CD8-positive, alpha-beta memory T cell (primary cell): ENCODE data around the gene RPS5. TPM values are rescaled to one million over a fixed set of nuclear protein-coding genes. Genes with fewer than 3 reads are reported as not detected.

ENCODE experiments used
- CTCF ChIA-PET: fragments of 350-600 bp; sonication (Branson Sonifier 250); formaldehyde crosslinking; loops from one replicate; lab custom pipeline; 2021; ENCODE audit warnings: antibody characterized with exemption; lab: Charles Lee
- POLR2A ChIA-PET: fragments of 350-600 bp; sonication (Branson Sonifier 250); formaldehyde crosslinking; loops from one replicate; lab custom pipeline; 2021; ENCODE audit warnings: antibody characterized with exemption; lab: Charles Lee
- DNase-seq, 5 donors: peaks; one replicate each; pipeline versions ENCODE4 v3.0.0 to v3.0.0-alpha.2; 2020 to 2022; ENCODE audit warnings: mixed read lengths in 1 of 5
- H3K27ac ChIP-seq: one replicate; pipeline ENCODE4 v1.7.0; 2013; ENCODE audit warnings: low read depth, mild to moderate bottlenecking, low read length, moderate library complexity
- H3K27me3 ChIP-seq: 2 replicates; pipeline ENCODE4 v1.7.0; 2013; ENCODE audit warnings: low read length, mild to moderate bottlenecking; ENCODE audit not compliant: insufficient read depth, poor library complexity, severe bottlenecking
- H3K36me3 ChIP-seq: 2 replicates; pipeline ENCODE4 v1.7.0; 2013; ENCODE audit warnings: mild to moderate bottlenecking, low read length, moderate library complexity; ENCODE audit not compliant: insufficient read depth
- H3K4me1 ChIP-seq: 2 replicates; pipeline ENCODE4 v1.7.0; 2013; ENCODE audit warnings: mild to moderate bottlenecking, low read length, moderate library complexity; ENCODE audit not compliant: insufficient read depth
- H3K4me3 ChIP-seq: 2 replicates; pipeline ENCODE4 v1.7.0; 2013; ENCODE audit warnings: mild to moderate bottlenecking, low read length
- H3K9me3 ChIP-seq: 2 replicates; pipeline ENCODE4 v1.7.0; 2013; ENCODE audit warnings: mild to moderate bottlenecking, low read length
- H3K27ac Mint-ChIP-seq, 8 donors: one replicate each; pipeline ENCODE4 v1.8.0; 2020 to 2021; ENCODE audit warnings: mixed read lengths in 8 of 8, mild to moderate bottlenecking in 6 of 8, inconsistent platforms in 3 of 8, moderate library complexity in 3 of 8
- H3K27me3 Mint-ChIP-seq, 2 donors: one replicate each; pipeline ENCODE4 v1.8.0; 2020 to 2021; ENCODE audit warnings: mixed read lengths in 2 of 2, mild to moderate bottlenecking in 1 of 2, moderate library complexity in 1 of 2
- H3K36me3 Mint-ChIP-seq, 3 donors: one replicate each; pipeline ENCODE4 v1.8.0; 2020 to 2021; ENCODE audit warnings: mixed read lengths in 3 of 3, inconsistent platforms in 1 of 3, mild to moderate bottlenecking in 1 of 3
- H3K4me1 Mint-ChIP-seq, 3 donors: one replicate each; pipeline ENCODE4 v1.8.0; 2020 to 2021; ENCODE audit warnings: mixed read lengths in 3 of 3, inconsistent platforms in 1 of 3, mild to moderate bottlenecking in 1 of 3
- H3K4me3 Mint-ChIP-seq, 7 donors: one replicate each; pipeline ENCODE4 v1.8.0; 2020 to 2021; ENCODE audit warnings: mixed read lengths in 7 of 7, mild to moderate bottlenecking in 6 of 7, moderate library complexity in 4 of 7, inconsistent platforms in 2 of 7
- H3K9me3 Mint-ChIP-seq, 5 donors: one replicate each; pipeline ENCODE4 v1.8.0; 2020 to 2022; ENCODE audit warnings: mixed read lengths in 5 of 5, mild to moderate bottlenecking in 3 of 5, moderate library complexity in 2 of 5, inconsistent platforms in 1 of 5
- polyA plus RNA-seq: library from polyadenylated mRNA; unstranded; fragments of 300-500 nt; fragmentation: Illumina TruSeq; gene quantifications from one replicate; pipeline ENCODE4 v1.2.3, GENCODE V29; 2021
- total RNA-seq, 2 experiments: library from RNA; stranded (reverse); gene quantifications; one replicate each; pipeline ENCODE4 v1.2.3, GENCODE V29; 2021

Gene RPS5
- total and polyA plus RNA-seq, 3 experiments from 2014 or later: 1,069 to 1,639 (median 1,588) TPM

GRCh38 chr19:58382997-58383603, 4.0 kb upstream of the RPS5 start:
- H3K4me3 Mint-ChIP-seq: peak overlapping the region in 4 of 7 donors; percentile 45 to 93 (median 63)
- POLR2A ChIA-PET: no interaction called here
- peak overlapping the region in 7 of 8 donors; percentile 21 to 95 (median 77) for H3K27ac Mint-ChIP-seq
- Histone ChIP-seq H3K4me3 (no peak overlapping the region), H3K36me3 (peaks cover under 1% of the 10 kb centered on the region), H3K27me3 (no peaks in the 10 kb centered on the region), H3K4me1 (peaks cover 37% of the 10 kb centered on the region), H3K9me3 (no peaks in the 10 kb centered on the region), H3K27ac (no peak overlapping the region)
- peaks cover 0 to 18% (median 0%) of the 10 kb centered on the region in 3 donors for H3K36me3 Mint-ChIP-seq
- H3K4me1 Mint-ChIP-seq: peaks cover 32 to 58% (median 43%) of the 10 kb centered on the region in 3 donors
- CTCF ChIA-PET: no interaction called here
- peaks cover 0 to 3% of the 10 kb centered on the region in 2 donors for H3K27me3 Mint-ChIP-seq
- DNase-seq: no peak
- H3K9me3 Mint-ChIP-seq: no peaks in the 10 kb centered on the region

- Histone ChIP-seq H3K36me3 (peaks cover 10% of the 10 kb centered on the region), H3K4me3 (peak overlapping the region; percentile 83), H3K9me3 (no peaks in the 10 kb centered on the region), H3K27me3 (no peaks in the 10 kb centered on the region), H3K4me1 (peaks cover 29% of the 10 kb centered on the region), H3K27ac (peak overlapping the region; percentile 95)
- Mint-ChIP-seq H3K27me3 (peaks cover 0 to 3% of the 10 kb centered on the region in 2 donors), H3K27ac (peak overlapping the region; percentile 93 to 98 (median 97)), H3K36me3 (peaks cover 4 to 30% (median 6%) of the 10 kb centered on the region in 3 donors), H3K9me3 (no peaks in the 10 kb centered on the region), H3K4me1 (peaks cover 32 to 56% (median 42%) of the 10 kb centered on the region in 3 donors), H3K4me3 (peak overlapping the region; percentile 92 to 97 (median 94))
- CTCF ChIA-PET: no interaction called here
- POLR2A ChIA-PET: interaction anchor here (1.5 kb wide), 1 partner anchor 23 kb away, joined by 8 read pairs; the partner anchor contains the start of gene ZNF497
- no peak for DNase-seq
Observed at GRCh38 chr19:58385313-58385890, 1.7 kb upstream of the RPS5 start.

- Histone ChIP-seq H3K27me3 (no peaks in the 10 kb centered on the region), H3K9me3 (no peaks in the 10 kb centered on the region), H3K4me3 (peak overlapping the region; percentile 83), H3K4me1 (peaks cover 29% of the 10 kb centered on the region), H3K27ac (peak overlapping the region; percentile 95), H3K36me3 (peaks cover 16% of the 10 kb centered on the region)
- peak overlapping the region; percentile 93 to 99 (median 98) for H3K27ac Mint-ChIP-seq
- ChIA-PET CTCF (interaction anchor here (0.7 kb wide), 1 partner anchor 195 kb away, joined by 3 read pairs; no protein-coding TSS in a partner anchor), POLR2A (interaction anchor here (0.6 to 1.5 kb wide), 2 partner anchors 23 to 92 kb away, joined by 4 to 8 read pairs; partner anchors contain the start of gene ZNF497)
- H3K36me3 Mint-ChIP-seq: peaks cover 6 to 36% (median 8%) of the 10 kb centered on the region in 3 donors
- peaks cover 0 to 3% of the 10 kb centered on the region in 2 donors for H3K27me3 Mint-ChIP-seq
- peak in 1 of 5 donors; percentile 26 for DNase-seq
- no peaks in the 10 kb centered on the region for H3K9me3 Mint-ChIP-seq
- H3K4me3 Mint-ChIP-seq: peak overlapping the region; percentile 92 to 97 (median 94)
- peaks cover 37 to 61% (median 44%) of the 10 kb centered on the region in 3 donors for H3K4me1 Mint-ChIP-seq
Observed at GRCh38 chr19:58385891-58386575, 1.0 kb upstream of the RPS5 start.

GRCh38 chr19:58387338-58388174, 487 bp downstream of the RPS5 start:
- H3K9me3 ChIP-seq: no peaks in the 10 kb centered on the region
- H3K4me3 ChIP-seq: peak overlapping the region; percentile 83
- H3K36me3 ChIP-seq: peaks cover 19% of the 10 kb centered on the region
- ChIA-PET POLR2A (interaction anchor here (0.7 to 1.2 kb wide), 2 partner anchors 25 to 77 kb away, joined by 4 to 5 read pairs; partner anchors contain the start of gene ZNF497), CTCF (no interaction called here)
- no peaks in the 10 kb centered on the region for H3K27me3 ChIP-seq
- peaks cover 6 to 45% (median 8%) of the 10 kb centered on the region in 3 donors for H3K36me3 Mint-ChIP-seq
- peak overlapping the region; percentile 95 for H3K27ac ChIP-seq
- peak overlapping the region; percentile 93 to 99 (median 98) for H3K27ac Mint-ChIP-seq
- no peaks in the 10 kb centered on the region for H3K9me3 Mint-ChIP-seq
- H3K4me1 ChIP-seq: peaks cover 23% of the 10 kb centered on the region
- peak overlapping the region; percentile 92 to 97 (median 94) for H3K4me3 Mint-ChIP-seq
- DNase-seq: no peak
- H3K4me1 Mint-ChIP-seq: peaks cover 31 to 54% (median 38%) of the 10 kb centered on the region in 3 donors
- peaks cover 0 to 3% of the 10 kb centered on the region in 2 donors for H3K27me3 Mint-ChIP-seq

GRCh38 chr19:58388175-58388526, 1.1 kb downstream of the RPS5 start:
- CTCF ChIA-PET: no interaction called here
- Histone ChIP-seq H3K27ac (peak overlapping the region; percentile 95), H3K9me3 (no peaks in the 10 kb centered on the region), H3K4me1 (peaks cover 23% of the 10 kb centered on the region), H3K36me3 (peaks cover 25% of the 10 kb centered on the region), H3K4me3 (peak overlapping the region; percentile 83), H3K27me3 (no peaks in the 10 kb centered on the region)
- POLR2A ChIA-PET: interaction anchor here (1.2 kb wide), 1 partner anchor 25 kb away, joined by 4 read pairs; the partner anchor contains the start of gene ZNF497
- Mint-ChIP-seq H3K4me3 (peak overlapping the region; percentile 92 to 97 (median 94)), H3K4me1 (peaks cover 31 to 56% (median 37%) of the 10 kb centered on the region in 3 donors), H3K36me3 (peaks cover 6 to 51% (median 8%) of the 10 kb centered on the region in 3 donors), H3K9me3 (no peaks in the 10 kb centered on the region), H3K27me3 (peaks cover 0 to 3% of the 10 kb centered on the region in 2 donors), H3K27ac (peak overlapping the region in 6 of 8 donors; percentile 93 to 98 (median 96))
- DNase-seq: no peak

GRCh38 chr19:58392945-58393724, 6.1 kb downstream of the RPS5 start:
- peaks cover 33% of the 10 kb centered on the region for H3K36me3 ChIP-seq
- Mint-ChIP-seq H3K9me3 (no peaks in the 10 kb centered on the region), H3K36me3 (peaks cover 14 to 58% (median 17%) of the 10 kb centered on the region in 3 donors), H3K4me1 (peaks cover 16 to 38% (median 21%) of the 10 kb centered on the region in 3 donors), H3K27ac (peak overlapping the region in 1 of 8 donors; percentile 17), H3K27me3 (peaks cover 5 to 7% of the 10 kb centered on the region in 2 donors), H3K4me3 (peak overlapping the region in 1 of 7 donors; percentile 52)
- CTCF ChIA-PET: no interaction called here
- no peaks in the 10 kb centered on the region for H3K9me3 ChIP-seq
- H3K4me3 ChIP-seq: no peak overlapping the region
- H3K27ac ChIP-seq: no peak overlapping the region
- peaks cover 5% of the 10 kb centered on the region for H3K27me3 ChIP-seq
- POLR2A ChIA-PET: no interaction called here
- no peak for DNase-seq
- peaks cover 2% of the 10 kb centered on the region for H3K4me1 ChIP-seq

GRCh38 chr19:58393725-58394033, 6.6 kb downstream of the RPS5 start:
- Histone ChIP-seq H3K36me3 (peaks cover 31% of the 10 kb centered on the region), H3K27ac (no peak overlapping the region), H3K27me3 (peaks cover 5% of the 10 kb centered on the region), H3K4me3 (no peak overlapping the region), H3K4me1 (no peaks in the 10 kb centered on the region), H3K9me3 (no peaks in the 10 kb centered on the region)
- Mint-ChIP-seq H3K27ac (no peak overlapping the region), H3K4me3 (no peak overlapping the region), H3K27me3 (peaks cover 7 to 10% of the 10 kb centered on the region in 2 donors), H3K4me1 (peaks cover 14 to 33% (median 18%) of the 10 kb centered on the region in 3 donors), H3K9me3 (no peaks in the 10 kb centered on the region), H3K36me3 (peaks cover 14 to 54% (median 17%) of the 10 kb centered on the region in 3 donors)
- ChIA-PET POLR2A (no interaction called here), CTCF (no interaction called here)
- DNase-seq: no peak
